Measurements from ENCODE around the gene ABCD3.

ABCD3 gene

DNA sequence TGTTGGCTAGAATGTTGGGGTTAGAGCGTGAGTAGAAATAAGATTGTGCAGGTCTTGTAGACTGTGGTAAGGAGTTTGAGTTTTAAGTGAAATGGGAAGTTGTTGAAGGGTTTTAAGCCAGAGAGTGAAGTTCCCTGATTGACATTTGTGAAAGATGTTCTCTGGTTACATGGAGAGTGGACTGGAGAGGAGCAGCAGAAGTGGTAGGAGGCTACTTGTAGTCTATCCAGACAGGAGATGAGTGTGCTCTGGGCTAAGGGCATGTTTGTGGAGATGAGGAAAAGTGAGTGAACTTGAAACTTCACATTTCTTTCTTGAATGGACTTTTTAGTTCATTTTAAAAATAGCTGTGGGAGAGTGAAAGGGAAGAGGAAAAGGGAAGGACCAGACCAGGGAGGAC lies 86.4 kb downstream of the ABCD3 start:
- DNase-seq: no peak
- in situ Hi-C loops (cut with HindIII; ENCODE audit: low pct_ligation_motif_present, low pct_unique_long_range_greater_than_20kb, low sequenced_read_pairs): no loop called here

DNA sequence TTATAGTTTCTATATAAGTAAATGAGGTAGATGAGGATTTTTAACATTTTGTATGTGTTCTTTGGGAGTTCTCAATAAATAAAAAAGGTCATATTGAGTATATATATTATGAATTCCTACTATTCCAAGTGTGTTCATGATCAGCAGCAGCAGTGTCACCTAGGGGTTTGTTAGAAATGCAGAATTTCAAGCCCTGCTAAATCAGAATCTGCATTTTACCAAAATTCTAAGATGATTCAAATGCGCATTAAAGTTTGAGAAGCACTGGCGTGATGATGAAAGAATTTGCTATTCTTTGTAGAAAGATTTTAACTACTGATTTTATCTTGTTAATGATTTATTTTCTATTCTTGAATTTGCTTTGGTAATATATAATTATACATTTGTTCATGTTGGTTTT lies 94.6 kb downstream of the ABCD3 start:
- in situ Hi-C loops (cut with HindIII; ENCODE audit: low pct_ligation_motif_present, low pct_unique_long_range_greater_than_20kb, low sequenced_read_pairs): no loop called here
- DNase-seq: no peak

DNA sequence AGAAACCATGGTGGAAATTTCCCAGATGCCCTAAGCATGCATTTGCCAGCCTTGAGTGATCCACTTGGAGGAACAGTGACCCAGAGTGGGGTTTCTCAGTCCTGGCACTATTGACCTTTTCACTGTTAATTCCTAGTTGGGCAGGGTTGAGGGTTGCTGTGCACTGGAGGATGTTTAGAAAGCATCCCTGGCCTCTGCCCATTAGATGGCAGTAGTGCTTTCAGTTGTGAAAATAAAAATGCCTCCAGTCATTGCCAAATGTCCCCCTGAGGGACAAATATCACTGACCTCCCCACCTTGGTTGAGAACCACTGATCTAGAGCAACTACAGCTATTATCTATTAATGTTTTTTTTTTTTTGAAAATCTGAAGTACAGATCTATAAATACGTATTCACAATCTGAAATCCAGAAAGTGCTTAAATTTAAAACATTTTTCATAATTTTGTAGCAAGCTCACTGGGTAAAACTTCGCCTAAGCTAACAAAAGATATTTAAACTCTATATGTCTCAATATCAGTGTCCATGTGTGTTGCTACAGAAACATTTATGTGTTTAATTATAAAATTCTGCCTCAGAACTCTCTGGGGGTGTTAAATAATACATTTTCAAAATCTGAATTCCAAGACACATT lies 96.0 kb downstream of the ABCD3 start:
- peak; percentile 37 for DNase-seq
- in situ Hi-C loops (cut with HindIII; ENCODE audit: low pct_ligation_motif_present, low pct_unique_long_range_greater_than_20kb, low sequenced_read_pairs): no loop called here

GRCh38 chr1:94515296-94515947 lies 97.2 kb downstream of the ABCD3 start:
- no peak for DNase-seq
- in situ Hi-C loops (cut with HindIII; ENCODE audit: low pct_ligation_motif_present, low pct_unique_long_range_greater_than_20kb, low sequenced_read_pairs): no loop called here

DNA sequence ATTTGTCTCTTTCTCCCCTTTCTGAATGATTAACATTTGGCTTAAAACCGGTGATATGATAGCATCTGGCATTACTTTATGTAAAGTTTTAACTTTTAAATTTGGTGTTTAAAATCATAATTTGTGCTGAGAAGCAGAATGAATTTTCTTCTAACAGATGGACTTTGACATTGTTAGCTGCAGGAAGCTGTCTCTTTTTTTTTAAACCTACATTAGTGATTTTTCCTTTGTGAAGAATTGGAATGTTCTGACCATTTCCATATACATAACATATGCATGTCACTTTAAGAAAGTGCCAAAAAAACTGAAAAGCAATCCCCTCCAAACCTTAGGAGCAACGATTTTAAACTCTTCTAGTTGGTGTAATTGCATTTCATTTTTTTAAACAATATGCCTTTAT lies 101.2 kb downstream of the ABCD3 start:
- in situ Hi-C loops (cut with HindIII; ENCODE audit: low pct_ligation_motif_present, low pct_unique_long_range_greater_than_20kb, low sequenced_read_pairs): no loop called here
- DNase-seq: no peak

DNA sequence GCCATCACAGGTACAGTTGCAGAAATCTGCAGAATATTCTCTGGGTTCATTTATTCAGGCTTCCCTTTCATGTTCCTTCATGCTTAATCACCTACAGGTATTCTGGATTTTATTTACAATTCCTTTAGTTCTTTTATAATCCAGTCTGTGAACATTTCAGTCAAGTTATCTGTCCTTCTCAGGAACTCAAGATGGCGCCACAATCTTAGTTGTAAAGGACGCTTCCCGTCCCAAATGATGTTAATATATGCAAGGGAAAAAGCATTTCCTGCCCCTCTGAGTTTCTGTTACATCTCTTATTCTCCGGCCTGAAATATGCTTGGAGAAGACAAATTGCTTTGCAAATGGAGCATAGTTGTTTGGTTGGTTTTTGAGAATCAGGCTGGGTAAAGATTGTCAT lies 104.1 kb downstream of the ABCD3 start:
- in situ Hi-C loops (cut with HindIII; ENCODE audit: low pct_ligation_motif_present, low pct_unique_long_range_greater_than_20kb, low sequenced_read_pairs): no loop called here
- peak; percentile 47 for DNase-seq

DNA sequence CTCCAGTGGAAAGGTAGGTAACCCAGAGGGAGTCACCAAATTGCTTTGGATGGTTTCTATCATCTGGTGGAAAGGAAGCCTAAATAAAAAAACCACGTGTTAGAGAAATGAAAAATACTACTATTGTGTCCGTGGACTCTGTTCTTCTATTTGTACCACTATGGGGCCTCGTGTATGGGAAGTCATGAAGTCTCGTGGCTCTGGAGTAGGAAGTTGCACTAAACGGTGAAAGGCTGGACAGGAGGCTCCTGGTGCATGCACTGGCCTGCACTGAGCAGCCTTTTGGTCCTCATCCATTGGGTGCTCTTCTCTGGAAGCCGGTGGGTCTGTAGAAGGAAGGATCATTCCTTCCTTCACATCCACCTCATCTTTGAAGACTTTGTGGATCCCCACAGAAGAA lies 106.3 kb downstream of the ABCD3 start:
- in situ Hi-C loops (cut with HindIII; ENCODE audit: low pct_ligation_motif_present, low pct_unique_long_range_greater_than_20kb, low sequenced_read_pairs): no loop called here
- no peak for DNase-seq

GRCh38 chr1:94526152-94526980 lies 108.2 kb downstream of the ABCD3 start:
- in situ Hi-C loops (cut with HindIII; ENCODE audit: low pct_ligation_motif_present, low pct_unique_long_range_greater_than_20kb, low sequenced_read_pairs): loop anchor here (25.0 kb wide), 1 partner anchor 261 kb away; no protein-coding TSS in a partner anchor
- DNase-seq: no peak

DNA sequence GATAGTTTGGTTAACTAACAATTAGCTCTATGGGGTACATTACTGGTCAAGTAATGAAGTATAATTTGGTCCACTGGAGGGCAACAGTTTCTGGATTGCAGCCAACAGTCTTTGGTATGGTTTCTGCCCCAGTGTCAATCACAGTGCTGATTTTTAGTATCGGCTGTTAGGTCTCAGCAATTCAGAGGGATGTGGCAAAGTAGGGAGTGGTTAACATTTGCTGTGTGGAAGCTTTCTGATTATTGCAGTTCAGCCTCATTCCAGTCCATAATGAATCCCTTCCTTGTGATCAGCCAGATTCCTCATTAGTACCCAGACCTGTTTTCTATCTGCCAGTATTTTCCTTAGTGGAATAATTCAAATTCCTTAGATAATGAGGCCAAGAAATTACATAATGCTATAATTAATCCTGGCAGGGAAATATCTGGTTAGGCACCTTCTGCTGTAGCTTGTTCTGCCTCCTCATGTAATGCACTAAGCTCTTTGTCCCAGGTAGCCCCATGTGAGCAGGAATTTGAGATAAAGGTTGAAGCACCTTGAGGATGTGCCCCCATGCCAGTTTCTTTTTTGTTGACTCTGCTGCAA lies 109.3 kb downstream of the ABCD3 start:
- no peak for DNase-seq
- in situ Hi-C loops (cut with HindIII; ENCODE audit: low pct_ligation_motif_present, low pct_unique_long_range_greater_than_20kb, low sequenced_read_pairs): loop anchor here (25.0 kb wide), 1 partner anchor 260 kb away; no protein-coding TSS in a partner anchor

DNA sequence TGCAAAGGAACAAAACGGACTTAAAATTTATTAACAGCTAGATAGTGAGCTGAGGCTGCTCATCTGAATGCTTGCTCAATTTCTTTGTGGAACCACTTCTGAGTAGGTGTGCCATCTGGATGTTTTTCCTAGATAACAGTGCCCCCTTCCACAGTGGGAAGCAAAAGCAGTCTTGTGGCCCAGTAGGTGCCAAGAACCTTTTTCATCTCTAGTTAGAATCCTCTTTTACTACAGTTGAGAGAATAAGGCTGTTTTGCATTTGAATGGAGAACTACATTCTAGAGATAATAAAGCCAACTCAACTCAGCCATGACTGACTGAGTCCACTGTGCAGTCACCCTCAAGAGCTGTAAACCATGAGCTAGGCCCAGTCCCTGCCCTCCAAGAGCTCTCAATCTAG lies 110.1 kb downstream of the ABCD3 start:
- DNase-seq: no peak
- in situ Hi-C loops (cut with HindIII; ENCODE audit: low pct_ligation_motif_present, low pct_unique_long_range_greater_than_20kb, low sequenced_read_pairs): loop anchor here (25.0 kb wide), 1 partner anchor 259 kb away; no protein-coding TSS in a partner anchor

GRCh38 chr1:94528826-94529225 lies 110.6 kb downstream of the ABCD3 start:
- in situ Hi-C loops (cut with HindIII; ENCODE audit: low pct_ligation_motif_present, low pct_unique_long_range_greater_than_20kb, low sequenced_read_pairs): loop anchor here (25.0 kb wide), 1 partner anchor 258 kb away; no protein-coding TSS in a partner anchor
- DNase-seq: no peak

DNA sequence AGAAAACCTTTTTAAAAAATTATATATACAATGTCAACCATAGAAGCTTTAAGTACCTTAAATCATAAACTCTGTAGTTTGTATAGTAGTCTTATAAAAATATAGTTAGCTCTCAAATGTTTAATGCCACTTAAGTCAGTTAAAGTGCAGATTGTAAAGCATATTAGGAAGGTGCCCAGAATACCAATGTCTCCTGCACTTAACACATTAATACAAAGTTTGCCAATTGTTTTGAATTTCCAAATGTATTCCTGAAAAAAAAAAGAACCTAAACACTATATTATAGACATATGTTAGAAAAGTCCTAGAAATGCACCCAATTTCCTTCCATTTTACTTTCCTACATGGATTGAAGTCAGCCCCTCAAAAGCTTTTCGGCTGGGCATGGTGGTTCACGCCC lies 111.2 kb downstream of the ABCD3 start:
- in situ Hi-C loops (cut with HindIII; ENCODE audit: low pct_ligation_motif_present, low pct_unique_long_range_greater_than_20kb, low sequenced_read_pairs): loop anchor here (25.0 kb wide), 1 partner anchor 258 kb away; no protein-coding TSS in a partner anchor
- DNase-seq: no peak

GRCh38 chr1:94530373-94530878 lies 112.2 kb downstream of the ABCD3 start:
- no peak for DNase-seq
- in situ Hi-C loops (cut with HindIII; ENCODE audit: low pct_ligation_motif_present, low pct_unique_long_range_greater_than_20kb, low sequenced_read_pairs): loop anchor here (25.0 kb wide), 1 partner anchor 257 kb away; no protein-coding TSS in a partner anchor

DNA sequence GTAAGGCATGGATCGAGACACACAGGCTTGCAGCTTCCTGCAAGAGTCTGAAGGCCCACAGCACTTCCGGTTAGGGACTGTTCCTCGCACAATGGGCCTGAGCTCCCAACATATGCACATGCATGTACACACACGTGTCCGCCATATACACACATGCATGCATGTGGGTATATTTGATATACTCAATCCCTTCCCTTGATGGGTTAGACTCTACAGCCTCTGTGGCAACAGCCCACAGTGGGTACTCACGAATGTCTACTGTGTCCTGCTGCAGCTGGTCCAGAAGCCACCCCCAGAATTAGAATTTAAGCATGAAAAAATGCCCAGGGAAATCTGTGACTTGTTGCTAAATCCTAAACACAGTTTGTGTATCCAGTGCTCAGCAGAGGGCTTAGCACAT lies 113.5 kb downstream of the ABCD3 start:
- in situ Hi-C loops (cut with HindIII; ENCODE audit: low pct_ligation_motif_present, low pct_unique_long_range_greater_than_20kb, low sequenced_read_pairs): loop anchor here (25.0 kb wide), 1 partner anchor 256 kb away; no protein-coding TSS in a partner anchor

GRCh38 chr1:94532077-94532476 lies 113.9 kb downstream of the ABCD3 start:
- peak; percentile 21 for DNase-seq

More for the DNA sequence above, 113.5 kb downstream of the ABCD3 start:
- no peak for DNase-seq

GRCh38 chr1:94535095-94535494 lies 116.9 kb downstream of the ABCD3 start:
- no peak for DNase-seq
- in situ Hi-C loops (cut with HindIII; ENCODE audit: low pct_ligation_motif_present, low pct_unique_long_range_greater_than_20kb, low sequenced_read_pairs): loop anchor here (25.0 kb wide), 1 partner anchor 252 kb away; no protein-coding TSS in a partner anchor

More at GRCh38 chr1:94532077-94532476, 113.9 kb downstream of the ABCD3 start:
- in situ Hi-C loops (cut with HindIII; ENCODE audit: low pct_ligation_motif_present, low pct_unique_long_range_greater_than_20kb, low sequenced_read_pairs): loop anchor here (25.0 kb wide), 1 partner anchor 255 kb away; no protein-coding TSS in a partner anchor

DNA sequence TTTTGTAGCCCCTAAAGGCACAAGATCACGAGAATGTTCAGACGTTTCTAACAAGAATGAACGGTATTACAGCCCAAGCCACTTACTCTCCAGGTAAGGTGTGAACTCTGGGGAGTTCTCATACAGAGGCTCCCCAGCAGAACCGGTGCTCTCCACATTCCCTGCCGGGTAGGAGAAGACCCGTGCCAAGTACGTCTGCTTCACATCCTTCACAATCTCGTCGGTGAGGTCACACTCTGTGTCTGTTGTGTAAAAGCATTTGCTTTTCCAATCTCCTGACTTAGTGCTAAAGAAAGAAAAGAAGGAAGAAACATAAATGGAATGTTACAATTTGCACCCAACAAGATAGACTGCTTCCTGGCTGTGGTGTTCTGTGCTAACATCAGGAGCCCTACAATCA lies 117.7 kb downstream of the ABCD3 start:
- in situ Hi-C loops (cut with HindIII; ENCODE audit: low pct_ligation_motif_present, low pct_unique_long_range_greater_than_20kb, low sequenced_read_pairs): loop anchor here (25.0 kb wide), 1 partner anchor 251 kb away; no protein-coding TSS in a partner anchor
- no peak for DNase-seq

DNA sequence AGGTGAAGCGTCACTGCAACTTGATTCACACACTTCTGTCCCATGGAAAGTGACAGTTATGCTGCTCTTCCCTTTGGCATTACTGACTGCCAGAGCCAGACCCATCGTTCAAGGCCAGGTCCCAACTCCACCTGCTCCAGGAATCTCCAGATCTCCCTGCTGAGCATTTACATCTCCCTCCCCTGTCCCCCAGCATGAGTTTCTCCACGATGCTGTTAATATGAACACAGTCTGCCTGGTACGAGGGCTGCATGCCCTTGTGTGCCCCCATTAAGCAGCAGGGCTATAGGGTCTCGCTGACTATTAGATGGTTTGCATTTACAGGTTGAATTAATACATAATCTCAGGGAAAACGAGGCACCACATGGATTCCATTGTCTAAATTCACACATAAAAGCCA lies 119.1 kb downstream of the ABCD3 start:
- DNase-seq: no peak
- in situ Hi-C loops (cut with HindIII; ENCODE audit: low pct_ligation_motif_present, low pct_unique_long_range_greater_than_20kb, low sequenced_read_pairs): loop anchor here (25.0 kb wide), 1 partner anchor 250 kb away; no protein-coding TSS in a partner anchor

Data from ACHN (cell line).